ENCODE data around the gene EEFSEC.

GRCh38 chr3:128359060-128359664 lies 205.9 kb downstream of the EEFSEC start:
- TF ChIP-seq CTCF (IDR thresholded peaks at IDR 0.05) = no peak
- TF ChIP-seq POLR2A (IDR thresholded peaks at IDR 0.05) = no peak

Measured in esophagus squamous epithelium (tissue), 4 donors.